GM10847 (cell line): ENCODE measurements around the gene SPOUT1.

Experiments used
- POLR2A ChIP-seq: IDR thresholded peaks from 2 replicates; pipeline ENCODE4 v1.6.1; 2011; ENCODE audit not compliant: insufficient read length; ENCODE audit errors: extremely low read depth

The SPOUT1 gene

DNA sequence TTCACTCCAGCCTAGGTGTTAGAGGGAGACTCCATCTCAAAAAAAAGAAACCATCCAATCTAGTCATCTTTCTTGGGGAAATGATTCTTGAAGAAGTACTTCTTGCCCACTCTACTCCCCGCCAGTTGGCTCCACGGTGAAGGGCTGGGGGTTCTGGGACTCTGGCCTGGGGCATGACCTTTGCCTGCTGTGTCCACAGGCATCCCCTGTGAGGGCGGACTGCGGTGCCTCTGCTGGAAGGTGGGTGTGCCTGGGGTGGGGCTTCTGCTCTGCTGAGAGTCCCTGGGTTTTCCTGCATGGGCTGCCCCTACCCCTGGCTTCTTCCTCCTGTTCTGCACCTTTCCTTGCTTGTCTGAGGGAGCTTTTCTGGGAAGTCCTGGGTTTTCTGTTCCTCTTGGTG is 39.1 kb downstream of the SPOUT1 start:
- no peak for TF ChIP-seq POLR2A

DNA sequence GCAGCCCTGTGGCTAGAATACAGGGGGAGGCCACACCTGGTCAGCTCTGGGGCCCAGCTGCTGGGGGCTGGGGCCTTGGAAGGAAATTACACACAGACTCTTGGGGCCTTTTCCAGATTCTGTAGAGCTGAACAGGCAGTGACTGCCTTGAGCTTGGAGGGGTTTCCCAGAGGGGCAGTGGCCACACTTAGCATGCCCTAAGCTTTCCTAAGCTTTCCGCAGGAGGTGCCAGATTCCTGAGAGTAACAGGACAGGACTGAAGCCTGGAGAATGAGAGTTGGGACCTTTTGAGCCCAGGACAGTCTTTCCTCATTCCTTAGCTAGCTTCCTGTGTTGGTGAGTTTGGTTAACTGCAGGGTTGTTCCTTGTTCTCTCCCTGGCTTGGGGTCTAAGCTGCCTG is 41.1 kb downstream of the SPOUT1 start:
- no peak for TF ChIP-seq POLR2A

DNA sequence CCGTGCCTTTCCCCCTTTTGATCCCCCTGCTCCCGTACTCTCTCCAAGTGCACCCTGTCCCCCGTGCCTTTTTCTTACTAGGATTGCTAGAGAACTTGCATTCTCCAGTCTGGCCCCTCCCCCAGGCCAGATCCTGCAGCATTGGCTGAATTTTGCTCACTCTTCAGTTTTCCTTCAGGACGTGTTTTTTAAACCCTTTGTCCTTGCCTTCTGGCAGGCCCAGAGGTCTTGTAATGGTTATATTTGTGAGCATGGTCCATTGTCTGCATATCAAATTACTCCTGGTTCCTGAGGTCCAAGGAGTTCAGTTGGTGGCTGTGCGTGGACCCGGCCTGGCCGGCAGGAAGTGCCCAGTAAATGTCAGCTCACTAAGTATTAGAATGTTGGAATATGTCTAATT is 41.9 kb downstream of the SPOUT1 start:
- TF ChIP-seq POLR2A = no peak

DNA sequence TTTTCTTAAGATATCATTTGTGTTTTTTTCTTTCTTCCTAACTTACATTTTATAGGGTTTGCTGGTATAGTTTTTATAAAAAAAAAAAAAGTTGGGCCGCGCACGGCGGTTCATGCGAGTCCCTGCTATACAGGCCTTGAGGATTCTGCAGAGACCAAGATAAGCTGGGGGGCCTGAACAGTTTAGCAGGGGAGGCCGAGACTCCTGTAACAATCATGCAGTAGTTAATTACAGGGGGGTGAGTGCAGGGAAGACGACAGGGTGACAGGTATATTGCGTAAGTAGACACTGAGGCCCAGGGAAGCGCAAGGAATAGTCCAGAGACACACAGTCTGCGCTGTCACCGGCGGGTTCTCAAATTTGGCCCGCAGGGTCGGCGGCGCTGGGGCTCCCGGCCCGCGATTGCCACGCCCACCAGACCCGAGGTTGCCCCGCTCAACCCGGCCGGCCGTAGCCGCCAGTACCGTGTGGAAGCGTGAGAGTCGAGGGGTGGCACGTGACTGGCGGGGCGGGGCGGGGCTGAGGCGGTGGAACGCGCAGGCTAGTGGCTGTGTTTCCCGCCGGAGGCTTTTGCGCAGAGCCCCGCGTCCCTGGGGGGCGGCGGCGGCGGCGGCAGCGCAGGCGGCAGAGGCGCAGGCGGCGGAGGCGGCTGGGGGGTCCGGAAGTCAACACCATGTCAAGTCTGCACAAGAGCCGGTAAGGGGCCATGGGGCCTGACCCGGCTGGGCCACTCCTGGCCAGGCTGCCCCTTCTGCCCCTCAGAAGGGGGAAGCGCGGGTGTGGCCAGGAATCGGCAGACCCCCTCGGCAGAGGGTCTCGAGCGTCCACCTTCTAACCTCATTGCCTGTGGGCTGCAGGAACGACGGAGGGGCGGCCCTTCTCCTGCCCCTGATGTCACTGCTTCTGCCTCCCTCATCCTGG is 42.7 kb downstream of the SPOUT1 start, which contains the start of gene TBC1D13:
TSS of gene TBC1D13 (plus strand) at position 573 of the 921 bp plus-strand sequence. CDS start at position 674, 101 bp downstream.
- TF ChIP-seq POLR2A = peak; percentile 60

DNA sequence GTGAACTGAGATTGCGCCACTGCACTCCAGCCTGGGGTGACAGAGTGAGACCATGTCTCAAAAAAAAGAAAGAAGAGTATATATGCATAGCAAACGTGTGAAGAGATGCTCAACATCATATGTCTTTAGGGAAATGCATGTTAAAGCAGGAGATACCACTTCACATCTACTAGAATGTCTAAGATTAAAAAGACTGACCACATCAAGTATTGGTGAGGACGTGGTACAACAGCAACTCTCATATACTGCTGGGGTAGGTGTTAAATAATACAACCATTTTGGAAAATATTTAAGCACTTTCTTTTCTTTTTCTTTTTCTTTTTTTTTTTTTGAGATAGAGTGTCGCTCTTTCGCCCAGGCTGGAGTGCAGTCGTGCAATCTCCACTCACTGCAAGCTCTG is 44.2 kb downstream of the SPOUT1 start:
- TF ChIP-seq POLR2A = no peak

DNA sequence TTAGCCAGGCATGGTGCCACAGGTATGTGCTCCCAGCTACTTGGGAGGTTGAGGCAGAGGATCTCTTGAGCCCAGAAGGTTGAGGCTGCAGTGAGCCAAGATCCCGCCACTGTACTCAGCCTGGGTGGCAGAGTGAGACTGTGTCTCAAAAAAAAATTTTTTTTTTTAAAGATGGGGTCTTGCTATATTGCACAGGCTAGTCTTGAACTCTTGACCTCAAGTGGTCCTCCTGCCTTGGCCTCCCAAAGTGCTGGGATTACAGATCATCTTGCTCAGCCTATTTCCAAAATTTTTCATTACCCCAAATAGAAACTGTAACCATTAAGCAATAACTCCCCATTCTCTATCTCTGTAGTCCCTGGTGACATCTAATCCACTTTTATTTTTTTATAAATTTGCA is 46.9 kb downstream of the SPOUT1 start:
- TF ChIP-seq POLR2A = no peak

DNA sequence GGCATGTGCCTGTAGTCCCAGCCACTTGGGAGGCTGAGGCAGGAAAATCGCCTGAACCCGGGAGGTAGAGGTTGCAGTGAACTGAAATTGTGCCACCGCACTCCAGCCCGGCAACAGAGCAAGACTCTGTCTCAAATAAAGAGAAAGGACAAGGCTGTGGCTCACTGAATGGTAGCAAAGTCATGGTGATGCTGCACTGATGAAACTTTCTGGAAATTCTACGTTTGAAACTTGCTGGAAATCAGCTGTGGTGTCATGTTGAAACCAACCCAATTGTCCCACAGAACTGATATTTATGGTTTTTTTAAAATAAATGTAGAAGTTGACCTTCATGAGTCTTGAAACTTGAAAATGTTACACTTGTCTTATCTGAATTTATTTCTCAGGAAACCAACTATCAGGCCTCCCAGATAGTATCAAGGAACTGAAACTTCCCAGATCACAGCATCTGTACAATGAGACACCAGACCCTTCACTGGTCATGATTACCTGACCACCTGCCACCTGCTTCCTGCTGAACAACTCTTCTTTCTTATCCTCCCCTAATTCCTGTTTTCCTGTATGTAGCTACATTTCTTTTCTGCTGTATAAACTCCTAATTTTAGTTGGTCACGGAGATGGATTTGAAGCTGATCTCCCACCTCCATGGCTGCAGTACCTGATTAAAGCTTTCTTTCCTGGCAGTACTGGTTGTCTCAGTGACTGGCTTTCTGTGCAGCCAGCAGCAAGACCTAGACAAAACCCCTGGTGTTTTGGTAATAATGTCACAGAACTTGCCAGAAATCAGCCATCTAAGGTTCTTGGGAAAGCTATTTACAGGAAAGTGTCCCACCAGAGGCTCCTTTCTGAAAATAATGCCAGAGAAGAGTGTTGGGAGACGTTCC is 48.2 kb downstream of the SPOUT1 start:
- TF ChIP-seq POLR2A = no peak

DNA sequence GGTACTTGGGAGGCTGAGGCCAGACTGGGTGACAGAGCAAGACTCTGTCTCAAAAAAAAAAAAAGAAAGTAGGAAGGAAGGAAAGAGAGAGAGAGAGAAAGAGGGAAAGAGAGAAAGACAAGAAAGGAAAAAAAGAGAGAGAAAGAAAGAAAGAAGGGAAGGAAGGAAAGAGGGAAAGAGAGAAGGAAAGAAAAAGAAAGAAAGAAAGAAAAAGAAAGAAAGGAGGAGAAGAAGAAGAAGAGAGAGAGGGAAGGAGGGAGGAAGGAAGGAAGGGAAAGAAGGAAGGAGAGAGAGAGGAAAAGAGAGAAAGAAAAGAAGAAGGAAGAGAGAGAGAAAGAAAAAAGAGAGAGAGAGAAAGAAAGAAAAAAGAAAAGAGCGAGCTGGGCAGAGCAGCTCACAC is 54.8 kb downstream of the SPOUT1 start:
- TF ChIP-seq POLR2A = no peak

DNA sequence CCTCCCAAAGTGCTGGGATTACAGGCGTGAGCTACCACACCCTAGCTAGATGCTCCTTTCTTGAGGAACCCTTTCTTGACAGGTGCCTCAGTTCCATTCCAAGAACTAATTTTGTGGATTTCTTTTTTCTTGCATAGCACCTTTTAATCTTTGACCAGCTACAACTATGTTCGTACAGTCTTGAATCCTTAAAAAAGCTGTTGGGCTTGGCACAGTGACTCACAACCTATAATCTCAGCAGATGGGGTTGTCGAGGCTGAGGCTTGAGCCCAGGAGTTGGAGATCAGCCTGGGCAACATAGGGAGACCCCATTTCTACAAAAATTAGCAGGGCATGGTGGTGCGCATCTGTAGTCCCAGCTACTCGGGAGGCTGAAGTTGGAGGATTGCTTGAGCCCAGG is 56.5 kb downstream of the SPOUT1 start:
- no peak for TF ChIP-seq POLR2A

DNA sequence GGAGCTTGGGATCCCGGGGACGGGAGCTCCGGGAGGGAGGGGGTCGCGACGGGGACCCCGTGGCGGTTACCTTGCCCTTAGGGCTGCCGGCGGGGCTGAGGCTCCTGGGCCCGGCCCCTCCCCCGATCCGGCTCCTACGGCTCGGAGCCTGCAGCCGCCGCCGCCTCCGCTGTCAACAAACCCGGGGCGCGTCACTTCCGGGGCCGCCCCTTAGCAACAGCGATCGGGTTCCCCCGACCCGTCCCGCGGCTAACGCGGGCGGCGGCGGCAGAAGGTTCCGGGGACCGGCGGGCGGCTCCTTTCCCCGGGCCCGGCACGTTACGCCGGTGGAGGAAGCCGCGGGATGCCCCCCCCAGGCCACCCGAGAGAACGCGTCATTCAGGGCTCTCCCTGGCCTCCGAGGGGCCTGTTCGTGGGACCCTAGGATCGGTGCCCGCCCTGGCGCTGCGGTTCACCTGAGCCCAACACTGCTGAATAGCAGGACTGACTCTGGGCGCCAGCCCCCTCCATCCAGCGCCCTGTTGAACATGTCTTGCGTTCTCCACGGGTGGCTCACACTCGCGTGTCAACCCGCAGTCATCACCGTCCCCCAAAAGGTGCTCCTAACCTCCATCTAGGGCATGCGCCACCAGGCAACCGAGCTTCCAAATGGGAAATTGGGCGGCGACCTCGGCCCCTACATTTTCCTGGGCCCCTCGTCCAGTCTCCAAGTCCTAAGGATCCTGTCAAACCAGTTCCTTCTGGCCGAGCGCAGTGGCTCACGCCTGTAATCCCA is 57.7 kb downstream of the SPOUT1 start, which contains the start of gene ZER1:
TSS of gene ZER1 (minus strand) at position 183 of the 775 bp plus-strand sequence. CDS start 16,362 bp downstream, outside the sequence.
- TF ChIP-seq POLR2A = peak; percentile 53

DNA sequence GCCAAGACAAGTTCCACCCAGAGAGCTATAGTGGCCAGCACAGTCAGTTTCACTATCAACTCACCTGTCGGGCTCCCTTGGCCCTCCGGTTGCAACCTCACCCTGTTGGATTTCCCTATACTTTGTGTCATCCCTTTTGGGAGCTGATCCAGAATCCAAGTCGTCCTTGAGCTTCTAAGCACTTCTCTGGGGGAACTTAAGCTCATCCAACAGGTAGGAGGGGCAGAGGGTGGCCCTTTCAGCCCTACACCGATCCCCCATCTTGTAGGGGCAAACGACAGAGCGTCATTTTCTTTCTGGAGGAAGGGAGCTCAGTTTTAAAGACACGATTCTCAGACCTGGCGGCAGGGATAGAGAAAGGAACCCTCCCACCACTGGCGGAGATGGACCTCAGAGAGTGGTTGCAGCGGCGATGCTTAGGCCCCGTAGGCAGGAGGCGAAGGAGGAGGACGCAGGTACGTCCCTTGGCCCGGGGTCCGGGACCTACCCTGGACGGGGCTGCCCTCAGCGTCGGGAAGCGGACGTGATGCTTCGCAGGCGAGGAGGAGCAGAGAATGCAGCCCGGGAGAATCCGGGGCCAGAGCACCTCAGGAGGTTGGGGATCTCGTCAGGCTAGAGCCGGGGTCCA is 58.4 kb downstream of the SPOUT1 start:
- TF ChIP-seq POLR2A = no peak

DNA sequence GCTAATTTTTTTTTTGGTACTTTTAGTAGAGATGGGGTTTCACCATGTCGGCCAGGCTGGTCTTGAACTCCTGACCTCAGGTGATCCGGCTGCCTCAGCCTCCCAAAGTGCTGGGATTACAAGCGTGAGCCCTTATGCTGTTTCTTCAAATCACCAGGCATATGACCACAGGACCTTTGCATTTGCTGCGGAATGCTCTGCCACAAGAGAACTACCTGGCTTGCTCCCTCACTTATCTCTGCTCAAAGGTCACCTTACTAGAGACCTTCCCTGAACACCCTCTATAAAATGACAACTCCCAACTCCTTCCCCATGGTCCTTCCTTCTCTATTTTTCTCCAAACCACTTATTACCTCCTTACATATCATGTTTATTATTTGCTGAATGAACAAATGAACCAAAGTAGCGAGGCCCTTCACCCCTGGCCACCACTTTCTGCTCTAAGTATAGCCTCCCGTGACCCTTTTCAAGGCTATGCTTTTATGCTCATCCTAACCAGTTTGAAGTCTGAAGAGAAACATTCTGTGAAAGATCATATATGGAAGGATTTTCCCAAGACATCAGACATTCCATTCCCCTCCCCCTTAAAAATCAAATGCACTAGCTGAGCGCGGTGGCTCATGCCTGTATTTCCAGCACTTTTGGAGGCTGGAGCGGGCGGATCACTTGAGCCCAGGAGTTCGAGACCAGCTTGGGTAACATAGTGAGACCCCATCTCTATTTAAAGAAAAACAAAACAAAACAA is 59.1 kb downstream of the SPOUT1 start:
- TF ChIP-seq POLR2A = no peak
